OCI-LY7 (cell line): Measurements from ENCODE around the gene HNRNPAB. TPM values are rescaled to one million over a fixed set of nuclear protein-coding genes. Genes with fewer than 3 reads are reported as not detected.

Experiments used
- BruUV-seq: library from RNA; stranded (reverse); fragments of 400-500 nt; replicated peaks from 2 replicates; lab custom pipeline; 2021; lab: Mats Ljungman, UMichigan
- CTCF ChIA-PET: fragments of 300-600 bp; sonication (Branson Sonifier 250); formaldehyde crosslinking; loops from one replicate; lab custom pipeline; 2022; ENCODE audit warnings: antibody characterized with exemption; ENCODE audit not compliant: unreplicated experiment; lab: Charles Lee
- POLR2A ChIA-PET: fragments of 300-600 bp; sonication (Branson Sonifier 250); formaldehyde crosslinking; loops from one replicate; lab custom pipeline; 2022; ENCODE audit warnings: antibody characterized with exemption; lab: Charles Lee
- DNase-seq: peaks from one replicate; pipeline ENCODE4 v3.0.0-alpha.2; 2015; ENCODE audit warnings: low spot score
- H2AFZ ChIP-seq: fragments of 200-600 bp; sonication (generic), shearing (Covaris generic); 2 replicates; pipeline ENCODE4 v1.6.1; 2014; ENCODE audit warnings: mild to moderate bottlenecking, antibody characterized with exemption, low read length, moderate library complexity
- H3K27ac ChIP-seq: fragments of 200-600 bp; sonication (generic); 2 replicates; pipeline ENCODE4 v1.5.1; 2014; ENCODE audit warnings: mixed run types, low read depth, mild to moderate bottlenecking, moderate library complexity, low read length, inconsistent platforms; ENCODE audit not compliant: poor library complexity, severe bottlenecking
- H3K36me3 ChIP-seq: fragments of 200-600 bp; sonication (generic); 2 replicates; pipeline ENCODE4 v1.6.1; 2014; ENCODE audit warnings: mild to moderate bottlenecking, antibody characterized with exemption, low read length, moderate library complexity, mixed read lengths; ENCODE audit not compliant: insufficient read depth
- H3K4me1 ChIP-seq: fragments of 200-600 bp; sonication (generic); 2 replicates; pipeline ENCODE4 v1.5.1; 2014; ENCODE audit warnings: mild to moderate bottlenecking, low read length; ENCODE audit not compliant: insufficient read depth, poor library complexity, severe bottlenecking
- H3K4me2 ChIP-seq: fragments of 200-600 bp; sonication (generic); 2 replicates; pipeline ENCODE4 v1.6.1; 2014; ENCODE audit warnings: mild to moderate bottlenecking, low read length
- H3K4me3 ChIP-seq: fragments of 200-600 bp; sonication (generic); 2 replicates; pipeline ENCODE4 v1.5.1; 2014; ENCODE audit warnings: mild to moderate bottlenecking, low read depth, low read length; ENCODE audit not compliant: poor library complexity, severe bottlenecking
- H3K79me2 ChIP-seq: fragments of 200-600 bp; sonication (generic); 2 replicates; pipeline ENCODE4 v1.6.1; 2016; ENCODE audit warnings: low read depth, mild to moderate bottlenecking, low read length, moderate library complexity, mixed read lengths; ENCODE audit not compliant: insufficient read depth
- H3K9me2 ChIP-seq: fragments of 200-600 bp; sonication (generic); 2 replicates; pipeline ENCODE4 v1.6.1; 2016; ENCODE audit warnings: mild to moderate bottlenecking, low read length, mixed read lengths; ENCODE audit not compliant: insufficient read depth
- H3K9me3 ChIP-seq: fragments of 200-600 bp; sonication (generic); 2 replicates; pipeline ENCODE4 v1.6.1; 2014; ENCODE audit warnings: mild to moderate bottlenecking, mixed run types, low read length, mixed read lengths
- H4K20me1 ChIP-seq: fragments of 200-600 bp; sonication (generic); 2 replicates; pipeline ENCODE4 v1.6.1; 2014; ENCODE audit warnings: mild to moderate bottlenecking, antibody characterized with exemption, low read length, moderate library complexity, mixed read lengths; ENCODE audit not compliant: insufficient read depth
- CTCF ChIP-seq: fragments of 200-600 bp; sonication (generic); conservative IDR thresholded peaks from 2 replicates; pipeline ENCODE4 v1.5.1; 2014; ENCODE audit warnings: mild to moderate bottlenecking, antibody characterized with exemption, low read length, moderate library complexity, mixed read lengths
- EZH2phosphoT487 ChIP-seq: fragments of 200-600 bp; sonication (generic); IDR thresholded peaks from 2 replicates; pipeline ENCODE4 v1.6.1; 2018; ENCODE audit warnings: low read depth, borderline replicate concordance, mild to moderate bottlenecking, mixed run types, antibody characterized with exemption, low read length, moderate library complexity, mixed read lengths
- intact Hi-C: fragments of 100-400 bp; cut with micrococcal nuclease; formaldehyde crosslinking; loops from one replicate; pipeline ENCODE4 v1.10.0; 2022; ENCODE audit not compliant: unreplicated experiment
- total RNA-seq, 2 experiments: library from RNA; depleted of rRNA in 1 of 2; stranded (reverse); fragments of >200 nt in 1 of 2; shearing (Covaris generic) in 1 of 2; gene quantifications; 2 replicates each; pipeline ENCODE4 v1.2.3, GENCODE V29; 2014 to 2022

Gene HNRNPAB
- total RNA-seq, 2 experiments from 2014 or later, result 146 to 350 TPM

DNA sequence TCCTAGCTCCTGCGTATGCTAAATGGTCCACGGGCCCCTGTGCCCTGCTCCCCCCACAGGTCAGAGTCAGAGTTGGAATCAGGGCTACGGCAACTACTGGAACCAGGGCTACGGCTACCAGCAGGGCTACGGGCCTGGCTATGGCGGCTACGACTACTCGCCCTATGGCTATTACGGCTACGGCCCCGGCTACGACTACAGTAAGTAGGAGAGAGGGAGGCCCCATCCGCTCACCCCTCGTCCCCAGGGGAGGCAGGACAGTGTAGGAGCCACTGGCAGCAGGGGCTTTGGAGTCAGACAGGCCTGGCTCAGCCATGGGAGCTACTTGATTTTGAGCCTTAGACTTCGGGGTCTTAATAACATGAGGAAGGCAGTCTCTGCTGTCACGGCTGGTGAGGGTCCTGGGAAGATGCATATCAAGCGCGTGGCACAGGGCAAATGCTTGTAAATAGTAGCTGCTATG, 5.8 kb downstream of the HNRNPAB start:
- BruUV-seq, result no TSS peak
- Histone ChIP-seq H3K9me3 (no peaks in the 10 kb centered on the region), H2AFZ (no peak overlapping the region), H3K79me2 (peaks cover 42% of the 10 kb centered on the region), H3K4me1 (peaks cover 35% of the 10 kb centered on the region), H3K9me2 (no peaks in the 10 kb centered on the region), H3K4me2 (no peak overlapping the region), H3K4me3 (no peak overlapping the region), H4K20me1 (peaks cover 55% of the 10 kb centered on the region), H3K36me3 (peaks cover 100% of the 10 kb centered on the region), H3K27ac (no peak overlapping the region)
- intact Hi-C loops, result no loop called here
- POLR2A ChIA-PET, result no interaction called here
- no peak for DNase-seq
- CTCF ChIA-PET, result no interaction called here
- TF ChIP-seq EZH2phosphoT487 (no peak), CTCF (no peak)

GRCh38 chr5:178210686-178211085, 6.4 kb downstream of the HNRNPAB start:
- ChIA-PET CTCF (no interaction called here), POLR2A (no interaction called here)
- H3K27ac ChIP-seq, result no peak overlapping the region
- peaks cover 50% of the 10 kb centered on the region for H4K20me1 ChIP-seq
- H3K4me1 ChIP-seq, result peaks cover 41% of the 10 kb centered on the region
- no peak overlapping the region for H2AFZ ChIP-seq
- intact Hi-C loops, result no loop called here
- peak; percentile 19; the same call in 1 of the 2 replicates for TF ChIP-seq CTCF
- no peak for TF ChIP-seq EZH2phosphoT487
- DNase-seq, result no peak
- no peak overlapping the region for H3K4me2 ChIP-seq
- no peak overlapping the region for H3K4me3 ChIP-seq
- no peaks in the 10 kb centered on the region for H3K9me2 ChIP-seq
- peaks cover 37% of the 10 kb centered on the region for H3K79me2 ChIP-seq
- BruUV-seq, result TSS peak; percentile 82
- peaks cover 100% of the 10 kb centered on the region for H3K36me3 ChIP-seq
- H3K9me3 ChIP-seq, result no peaks in the 10 kb centered on the region

GRCh38 chr5:178211095-178212048, 7.0 kb downstream of the HNRNPAB start:
- H3K9me3 ChIP-seq, result no peaks in the 10 kb centered on the region
- H3K9me2 ChIP-seq, result no peaks in the 10 kb centered on the region
- no peak for TF ChIP-seq CTCF
- TF ChIP-seq EZH2phosphoT487, result no peak
- no peak overlapping the region for H2AFZ ChIP-seq
- H4K20me1 ChIP-seq, result peaks cover 44% of the 10 kb centered on the region
- POLR2A ChIA-PET, result no interaction called here
- peak overlapping the region; percentile 1 for H3K27ac ChIP-seq
- H3K36me3 ChIP-seq, result peaks cover 100% of the 10 kb centered on the region
- intact Hi-C loops, result no loop called here
- H3K4me1 ChIP-seq, result peaks cover 42% of the 10 kb centered on the region
- CTCF ChIA-PET, result no interaction called here
- peaks cover 30% of the 10 kb centered on the region for H3K79me2 ChIP-seq
- no peak overlapping the region for H3K4me2 ChIP-seq
- H3K4me3 ChIP-seq, result no peak overlapping the region
- DNase-seq, result no peak
- no TSS peak for BruUV-seq
